ENCODE results near the gene PGAP3.

PGAP3 gene

GRCh38 chr17:39659279-39660010, 28.4 kb downstream of the PGAP3 start:
- no peak for DNase-seq

- no peak for DNase-seq
These were observed 29.1 kb downstream of the PGAP3 start for GRCh38 chr17:39658760-39659159.

- DNase-seq, result no peak
These were observed 29.5 kb downstream of the PGAP3 start for GRCh38 chr17:39658346-39658745.

- no peak for DNase-seq
These were observed 32.8 kb downstream of the PGAP3 start for GRCh38 chr17:39655105-39655504.

GRCh38 chr17:39653662-39654331, 34.1 kb downstream of the PGAP3 start:
- DNase-seq, result peak; percentile 90

GRCh38 chr17:39653316-39653661, 34.6 kb downstream of the PGAP3 start:
- DNase-seq, result no peak

- no peak for DNase-seq
These were observed 35.1 kb downstream of the PGAP3 start for GRCh38 chr17:39652587-39653315.

- DNase-seq, result no peak
These were observed 35.8 kb downstream of the PGAP3 start for GRCh38 chr17:39651923-39652586.

- DNase-seq, result no peak
These were observed 37.7 kb downstream of the PGAP3 start for GRCh38 chr17:39650121-39650579.

GRCh38 chr17:39648616-39649366, 39.1 kb downstream of the PGAP3 start:
- DNase-seq, result no peak

GRCh38 chr17:39647256-39647655, 40.6 kb downstream of the PGAP3 start:
- DNase-seq, result no peak

- no peak for DNase-seq
These were observed 44.6 kb downstream of the PGAP3 start for GRCh38 chr17:39643271-39643670.

GRCh38 chr17:39642291-39643074, 45.4 kb downstream of the PGAP3 start:
- DNase-seq, result no peak

- DNase-seq, result no peak
These were observed 46.0 kb downstream of the PGAP3 start for GRCh38 chr17:39641883-39642282.

- no peak for DNase-seq
These were observed 46.8 kb downstream of the PGAP3 start for GRCh38 chr17:39641097-39641496.

- no peak for DNase-seq
These were observed 47.2 kb downstream of the PGAP3 start for GRCh38 chr17:39640591-39641031.

GRCh38 chr17:39639566-39640458, 48.0 kb downstream of the PGAP3 start:
- no peak for DNase-seq

GRCh38 chr17:39639043-39639442, 48.8 kb downstream of the PGAP3 start:
- DNase-seq, result no peak

- DNase-seq, result no peak
These were observed 49.5 kb downstream of the PGAP3 start for GRCh38 chr17:39638317-39638716.

GRCh38 chr17:39636927-39637736, 50.7 kb downstream of the PGAP3 start, which contains the start of gene STARD3:
Gene STARD3, plus strand, starts transcription at chr17:39637144. Its CDS starts 16,388 bp downstream, at chr17:39653532.
- DNase-seq, result peak; percentile 95

Data from activated CD8-positive, alpha-beta memory T cell treated with anti-CD3 and anti-CD28 coated beads for 24 hours (primary cell).